ENCODE data around the gene ATP6V1C2.
"Not testable (repeated sequence)": the region's sequence is repeated elsewhere in the genome, so short reads cannot be mapped to it uniquely, and the experiment has no call there.

DNA sequence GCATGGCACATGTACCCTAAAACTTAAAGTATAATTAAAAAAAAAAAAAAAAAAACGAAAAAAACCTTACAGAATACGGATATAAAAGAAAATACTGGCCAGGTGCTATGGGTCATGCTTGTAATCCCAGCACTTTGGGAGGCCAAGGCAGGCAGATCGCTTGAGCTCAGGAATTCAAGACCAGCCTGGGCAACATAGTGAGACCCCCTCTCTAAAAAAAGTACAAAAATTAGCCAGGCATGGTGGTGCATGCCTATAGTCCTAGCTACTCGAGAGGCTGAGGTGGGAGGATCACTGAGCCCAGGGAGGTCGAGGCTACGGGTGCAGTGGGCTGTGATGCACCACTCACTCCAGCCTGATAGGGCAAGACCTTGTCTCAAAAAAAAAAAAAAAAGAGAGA lies 84.6 kb downstream of the ATP6V1C2 start:
- not testable (repeated sequence) for TF ChIP-seq MAZ (IDR thresholded peaks at IDR 0.05; ENCODE audit: borderline replicate concordance, low read depth, low read length); CTCF (conservative IDR thresholded peaks at IDR 0.05; ENCODE audit: low read depth, low read length); BHLHE40 (IDR thresholded peaks at IDR 0.05; ENCODE audit: low read depth, low read length); SMC3 (IDR thresholded peaks at IDR 0.05; ENCODE audit: low read depth, low read length)
- TF ChIP-seq, protein P1, sequence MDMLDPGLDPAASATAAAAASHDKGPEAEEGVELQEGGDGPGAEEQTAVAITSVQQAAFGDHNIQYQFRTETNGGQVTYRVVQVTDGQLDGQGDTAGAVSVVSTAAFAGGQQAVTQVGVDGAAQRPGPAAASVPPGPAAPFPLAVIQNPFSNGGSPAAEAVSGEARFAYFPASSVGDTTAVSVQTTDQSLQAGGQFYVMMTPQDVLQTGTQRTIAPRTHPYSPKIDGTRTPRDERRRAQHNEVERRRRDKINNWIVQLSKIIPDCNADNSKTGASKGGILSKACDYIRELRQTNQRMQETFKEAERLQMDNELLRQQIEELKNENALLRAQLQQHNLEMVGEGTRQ (IDR thresholded peaks at IDR 0.05; ENCODE audit: low read depth, low read length) = not testable (repeated sequence)
